T-helper 9 cell (primary cell): ENCODE results near the gene NBAS.

Experiments used
- DNase-seq: peaks from one replicate; pipeline ENCODE4 v3.0.0-alpha.2; 2020
- total RNA-seq, 2 donors: gene quantifications; one replicate each; lab custom pipeline; 2026; lab: John Stamatoyannopoulos, UW

The NBAS gene
- 96.5 to 143 reads per million in 2 donors for total RNA-seq

DNA sequence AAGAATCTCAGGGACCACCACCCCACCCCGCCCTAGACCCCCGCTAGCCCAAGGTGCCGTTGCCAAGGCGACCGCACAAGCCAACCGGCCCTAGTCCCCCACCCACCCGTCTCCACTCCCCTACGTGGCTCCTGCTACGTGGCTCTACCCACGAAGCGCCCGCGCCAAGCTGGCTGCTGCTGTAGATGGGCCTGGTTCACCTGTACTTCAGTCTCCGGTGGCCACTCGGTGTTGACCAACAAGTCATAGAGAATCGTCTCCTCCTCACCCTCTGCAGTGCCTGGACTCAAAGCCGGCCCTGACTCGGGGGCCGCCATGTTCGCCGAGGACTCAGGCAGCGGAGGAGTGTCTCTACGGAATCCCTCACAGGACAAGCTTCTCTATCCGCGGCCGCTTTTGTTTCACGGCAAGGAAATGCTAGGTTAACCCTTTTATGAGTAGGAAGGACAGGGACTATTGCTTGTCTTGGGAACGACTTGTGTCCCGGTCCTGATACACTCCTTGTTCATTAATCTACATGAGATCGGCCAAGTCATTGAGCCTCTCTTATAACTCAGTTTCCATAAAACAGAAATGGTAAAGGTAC lies at the start of gene NBAS:
TSS of gene NBAS (minus strand) at position 347 of the 586 bp plus-strand sequence. CDS start at position 317, 30 bp downstream.
- DNase-seq: peak; percentile 63

DNA sequence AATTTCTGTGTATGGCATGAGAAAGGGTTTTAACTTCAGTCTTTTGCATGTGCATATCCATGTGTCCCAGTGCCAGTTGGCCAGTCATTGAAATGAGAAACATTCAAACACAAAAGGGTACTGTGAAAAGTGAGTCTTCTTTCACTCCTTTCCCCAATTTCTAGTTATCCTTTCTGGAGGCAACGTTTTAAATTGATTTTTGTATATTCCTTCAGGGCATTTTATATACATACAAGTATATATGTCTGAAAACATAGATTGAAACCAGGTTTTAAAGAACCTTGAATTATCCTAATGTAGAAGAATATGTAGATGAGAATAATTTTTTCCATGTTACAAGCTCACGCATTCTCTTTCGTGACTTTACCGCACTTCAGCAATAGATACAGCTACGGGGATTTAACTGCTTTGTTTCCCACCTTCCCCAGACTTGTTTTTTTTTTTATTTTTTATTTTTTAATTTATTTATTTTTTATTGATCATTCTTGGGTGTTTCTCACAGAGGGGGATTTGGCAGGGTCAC lies 49.4 kb upstream of the NBAS start:
- no peak for DNase-seq

DNA sequence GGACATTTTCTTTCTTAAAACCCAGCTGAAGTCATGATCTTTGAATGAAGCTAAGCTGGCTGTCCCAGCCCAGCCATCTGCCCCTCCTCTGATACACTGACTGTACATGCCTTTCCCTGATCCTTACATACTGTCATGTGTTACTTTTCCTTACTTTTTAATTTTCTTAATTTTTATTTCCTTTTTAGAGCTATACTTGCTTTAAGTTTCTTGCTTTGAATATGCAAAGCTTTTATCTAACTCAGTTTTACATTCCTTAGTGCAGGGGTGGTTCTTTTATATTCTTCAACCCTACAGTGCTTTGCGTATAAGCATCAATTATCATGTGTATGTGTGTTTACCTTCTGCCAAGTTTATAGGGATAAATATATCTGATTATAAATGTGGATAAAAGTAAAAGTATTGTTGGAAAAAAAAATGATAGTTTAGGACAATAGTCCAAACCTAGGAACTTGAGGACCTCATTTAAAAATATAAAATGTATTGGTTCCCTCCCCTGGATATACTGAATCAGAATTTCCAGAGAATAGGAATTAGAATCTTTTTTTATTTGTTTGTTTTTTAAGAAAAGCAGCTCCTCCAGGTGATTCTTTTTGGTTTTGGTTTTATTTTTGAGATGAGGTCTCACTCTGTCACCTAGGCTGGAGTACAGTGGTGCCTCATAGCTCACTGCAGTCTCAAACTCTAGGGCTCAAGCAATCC lies 48.4 kb upstream of the NBAS start:
- no peak for DNase-seq

- no peak for DNase-seq
Measured at GRCh38 chr2:15608392-15608761, 47.2 kb upstream of the NBAS start.

DNA sequence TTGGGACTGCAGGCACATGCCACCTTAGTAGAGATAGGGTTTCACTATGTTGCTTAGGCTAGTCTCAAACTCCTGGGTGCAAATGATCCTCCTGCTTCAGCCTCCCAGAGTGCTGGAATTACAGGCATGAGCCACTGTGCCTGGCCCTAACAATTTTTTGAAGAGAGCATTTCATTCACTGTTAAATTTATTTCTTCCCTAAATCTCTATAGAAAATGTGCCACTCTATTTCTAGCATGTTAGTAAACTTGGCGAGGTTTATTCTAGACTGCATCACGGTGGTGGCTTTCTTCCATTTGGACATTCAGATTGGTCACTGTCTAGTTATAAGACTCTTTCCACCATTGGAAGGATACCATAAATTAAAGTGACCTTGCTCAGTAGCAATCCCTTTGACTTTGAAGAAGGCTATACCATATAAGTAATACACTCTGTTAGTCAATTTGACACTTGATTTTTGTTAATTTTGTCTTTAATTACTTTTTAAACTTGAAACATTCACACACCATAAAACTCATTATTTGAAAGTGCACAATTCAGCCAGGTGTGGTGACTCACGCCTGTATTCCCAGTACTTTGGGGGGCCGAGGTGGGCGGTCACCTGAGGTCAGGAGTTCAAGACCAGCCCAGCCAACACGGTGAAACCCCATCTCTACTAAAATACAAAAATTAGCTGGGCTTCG lies 46.7 kb upstream of the NBAS start:
- no peak for DNase-seq

GRCh38 chr2:15606481-15607441 lies 45.6 kb upstream of the NBAS start:
- no peak for DNase-seq

DNA sequence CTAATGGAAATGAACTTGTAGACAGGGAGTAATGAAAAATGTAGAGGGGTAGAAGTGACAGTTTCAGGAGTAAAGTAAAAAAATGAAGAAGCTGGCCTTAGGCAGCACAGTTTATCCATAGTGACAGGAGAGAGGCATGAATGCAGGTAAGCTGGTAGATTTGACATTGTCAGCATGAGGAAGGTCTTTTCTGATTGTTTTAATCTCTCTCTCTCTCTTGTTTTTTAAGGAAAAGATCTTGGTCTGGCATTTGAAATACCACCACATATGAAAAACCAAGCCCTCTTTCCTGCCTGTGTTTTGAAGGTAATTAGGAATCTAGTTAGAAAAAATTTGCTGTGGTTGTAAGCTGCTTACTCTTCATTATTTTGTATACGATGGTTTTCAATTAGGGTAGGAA lies 44.6 kb upstream of the NBAS start:
- no peak for DNase-seq

DNA sequence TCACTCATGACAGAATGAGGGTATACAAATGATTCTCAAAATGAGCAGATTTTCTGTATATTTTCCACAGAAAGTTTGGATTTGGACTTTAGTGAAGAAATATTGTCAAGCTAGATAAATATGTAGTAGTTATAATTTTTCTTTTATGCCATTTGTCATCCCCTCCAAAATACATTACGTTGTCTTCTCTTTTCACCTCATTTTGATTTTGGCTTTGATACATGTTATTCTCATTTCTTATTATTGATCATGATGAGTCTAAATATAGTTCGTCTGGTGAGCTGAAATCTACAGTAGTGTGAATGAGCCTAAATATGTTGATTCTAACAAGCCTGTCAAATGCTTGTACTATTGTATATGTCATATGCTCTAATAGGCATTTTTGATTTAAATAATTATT lies 42.8 kb upstream of the NBAS start:
- DNase-seq: no peak

DNA sequence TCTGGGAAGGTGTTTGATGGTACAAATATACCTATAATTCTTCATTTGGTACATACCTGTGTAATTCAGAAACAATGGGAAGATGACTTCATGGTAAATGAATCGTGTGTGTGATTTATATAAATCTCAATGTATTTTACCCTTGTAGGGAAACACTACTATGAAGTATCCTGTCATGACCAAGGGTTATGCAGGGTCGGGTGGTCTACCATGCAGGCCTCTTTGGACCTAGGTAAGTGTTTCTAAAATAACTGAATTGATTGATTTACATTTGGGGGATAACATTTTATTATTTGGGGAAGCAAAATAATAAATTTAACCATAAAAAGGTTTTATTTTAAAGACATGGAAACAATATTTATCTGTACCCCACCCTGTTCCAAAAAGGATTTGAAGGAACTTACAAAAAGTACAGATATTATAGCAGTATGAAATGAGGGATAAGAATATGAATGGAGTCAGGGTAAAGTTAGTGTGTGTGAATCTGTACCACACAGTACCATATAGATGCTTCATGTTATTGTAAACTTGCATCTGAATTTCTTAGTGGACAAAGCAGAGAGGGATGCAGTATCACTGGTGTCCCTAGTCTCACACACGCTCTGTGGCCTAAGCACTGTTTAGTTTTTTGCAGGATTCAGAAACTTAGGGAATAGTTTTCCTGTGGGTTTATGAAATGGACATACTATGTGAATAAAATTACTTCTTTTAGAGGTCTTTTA lies 42.1 kb upstream of the NBAS start:
- DNase-seq: no peak

GRCh38 chr2:15602393-15602792 lies 41.3 kb upstream of the NBAS start:
- no peak for DNase-seq

- no peak for DNase-seq
Measured at GRCh38 chr2:15601681-15602080, 40.5 kb upstream of the NBAS start.

DNA sequence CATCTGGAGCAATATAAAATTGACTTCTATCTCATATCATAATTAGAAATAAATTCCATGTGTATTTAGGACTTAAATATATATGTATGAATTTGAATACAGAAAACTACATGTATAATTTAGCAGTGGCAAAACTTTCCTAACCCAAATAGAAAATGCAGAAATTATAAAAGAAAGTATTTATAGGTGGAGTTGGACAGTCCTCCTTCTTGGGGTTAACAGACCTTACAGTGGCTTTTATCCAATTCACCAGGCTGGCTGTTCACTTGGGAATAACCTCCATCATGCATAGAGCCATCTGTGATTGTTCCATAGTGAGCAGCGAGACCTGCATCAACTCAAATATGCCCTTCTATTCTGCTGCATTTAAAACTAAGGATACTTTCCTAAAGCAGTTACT lies 38.9 kb upstream of the NBAS start:
- no peak for DNase-seq

DNA sequence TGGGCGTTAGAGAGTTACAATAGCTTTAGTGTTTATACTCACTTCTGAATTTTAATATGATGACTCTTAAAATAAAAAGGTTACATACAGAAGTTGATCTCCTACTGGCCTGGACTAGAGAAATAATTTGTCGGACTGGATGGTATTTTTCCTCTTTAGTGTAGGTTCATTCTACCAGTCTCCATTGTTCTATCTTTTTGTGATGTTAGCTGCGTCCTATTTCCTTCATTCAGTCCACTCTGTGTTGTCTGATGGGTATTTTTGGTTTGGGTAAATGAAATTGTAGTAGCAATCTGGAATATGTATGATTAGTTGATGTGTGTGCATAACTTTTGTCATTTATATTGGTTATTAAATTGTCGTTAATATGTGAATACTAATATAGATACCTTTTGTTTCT lies 35.8 kb upstream of the NBAS start:
- no peak for DNase-seq

DNA sequence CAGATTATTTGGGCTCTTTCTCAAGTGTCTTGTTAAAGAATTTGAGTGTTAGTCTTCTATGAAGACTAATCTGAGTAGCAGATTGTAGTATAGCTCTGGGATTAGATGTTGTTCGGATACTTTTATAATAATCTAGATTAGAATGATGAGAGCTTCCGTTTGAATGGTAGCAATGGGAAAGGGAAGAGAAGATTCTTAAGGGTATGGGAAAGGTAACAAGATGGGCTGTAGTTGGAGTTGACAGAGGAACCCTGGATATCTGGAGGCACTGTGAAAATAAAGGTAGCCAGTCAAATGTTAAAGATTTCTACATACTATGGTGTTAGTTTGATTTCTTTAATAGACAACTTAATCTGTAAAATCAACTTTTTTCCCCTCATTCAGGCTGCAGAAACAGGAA lies 35.2 kb upstream of the NBAS start:
- DNase-seq: no peak

- DNase-seq: no peak
Measured at GRCh38 chr2:15595936-15596335, 34.8 kb upstream of the NBAS start.

DNA sequence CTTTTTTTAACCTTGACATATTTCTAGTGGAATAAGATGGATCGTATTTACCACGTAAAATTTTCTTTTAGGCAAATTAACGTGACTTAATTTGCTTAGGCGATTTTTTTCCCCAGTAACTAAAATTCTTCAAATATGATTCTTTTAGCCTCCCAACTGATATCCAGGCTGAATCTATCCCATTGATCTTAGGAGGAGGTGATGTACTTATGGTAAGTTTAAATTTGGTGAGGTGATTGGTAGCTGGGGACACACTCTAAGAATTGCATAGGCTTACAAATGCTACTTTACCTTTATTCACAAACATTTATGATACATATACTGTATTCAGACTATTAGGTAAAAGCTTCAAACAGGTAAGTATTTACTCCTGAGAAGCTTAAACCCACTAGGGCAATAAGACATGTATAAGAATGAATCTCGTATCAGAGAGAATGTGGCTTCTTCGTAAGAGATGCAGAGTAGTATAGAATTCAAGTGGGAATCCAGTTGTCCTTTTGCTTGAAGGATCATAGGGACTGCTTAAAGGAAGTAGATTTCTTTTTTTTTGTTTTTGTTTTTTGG lies 34.3 kb upstream of the NBAS start:
- DNase-seq: no peak

- DNase-seq: no peak
Measured at GRCh38 chr2:15594291-15595256, 33.4 kb upstream of the NBAS start.

DNA sequence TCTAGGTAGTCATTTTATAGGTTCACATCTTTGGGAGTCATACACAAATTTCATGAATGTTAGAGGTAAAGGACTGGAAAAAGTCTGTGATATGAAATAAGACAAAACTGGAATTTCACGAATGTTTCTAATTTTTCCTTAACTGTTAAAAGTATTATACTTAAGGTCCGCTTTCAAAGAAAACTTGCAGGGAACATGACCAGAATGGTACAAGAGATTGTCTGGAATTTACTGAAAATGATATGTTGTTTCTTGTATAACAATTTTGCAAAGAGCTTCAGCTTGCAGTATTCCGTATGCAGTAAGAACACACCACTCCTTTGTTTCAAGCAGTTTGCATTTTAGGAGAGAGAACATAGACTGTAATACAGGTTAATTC lies 32.2 kb upstream of the NBAS start:
- DNase-seq: no peak

DNA sequence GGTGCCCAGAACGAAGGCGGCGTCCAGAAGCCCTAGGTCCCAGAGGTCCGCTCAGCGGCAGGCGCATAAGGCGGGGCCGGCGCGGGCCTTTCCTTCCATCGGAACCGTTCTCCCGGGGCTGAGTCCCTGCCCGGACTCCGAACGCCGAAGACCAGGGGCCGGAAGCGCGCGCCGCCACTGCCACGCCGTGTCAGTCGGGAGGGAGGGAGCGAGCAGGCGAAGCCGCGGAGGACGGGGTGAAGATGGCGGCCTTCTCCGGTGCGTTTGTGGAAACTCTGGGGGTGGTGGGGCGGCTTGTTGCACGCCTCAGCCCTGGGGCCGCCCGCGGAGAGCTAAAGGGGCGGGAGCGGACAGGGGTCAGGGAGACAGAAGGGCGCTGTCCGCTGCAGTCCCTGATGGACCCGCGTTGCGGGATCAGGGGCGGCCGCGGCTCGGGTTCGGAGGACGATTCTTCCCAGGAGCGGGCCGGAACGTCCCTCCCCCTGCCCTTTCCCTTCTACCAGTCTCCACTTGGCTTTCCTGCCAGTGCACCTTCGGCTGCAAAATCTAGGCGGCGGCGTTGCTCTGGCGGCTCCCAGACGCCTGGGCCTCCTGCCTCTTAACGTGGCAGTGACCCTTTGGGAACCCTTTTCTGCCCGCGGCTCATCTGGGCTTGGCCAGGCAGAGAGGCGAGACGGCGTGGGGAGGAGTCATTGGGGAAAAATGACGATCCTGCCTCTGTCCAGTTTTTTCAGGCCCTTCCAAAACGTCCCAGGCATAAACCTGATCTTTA lies 30.7 kb upstream of the NBAS start, which contains the start of gene DDX1:
TSS of gene DDX1 (plus strand) at position 177 of the 772 bp plus-strand sequence. CDS start at position 243, 66 bp downstream.
- peak; percentile 77 for DNase-seq

- DNase-seq: no peak
Measured at GRCh38 chr2:15591373-15591691, 30.2 kb upstream of the NBAS start.
